ENCODE results near the gene PRRC2B.

Gene PRRC2B

DNA sequence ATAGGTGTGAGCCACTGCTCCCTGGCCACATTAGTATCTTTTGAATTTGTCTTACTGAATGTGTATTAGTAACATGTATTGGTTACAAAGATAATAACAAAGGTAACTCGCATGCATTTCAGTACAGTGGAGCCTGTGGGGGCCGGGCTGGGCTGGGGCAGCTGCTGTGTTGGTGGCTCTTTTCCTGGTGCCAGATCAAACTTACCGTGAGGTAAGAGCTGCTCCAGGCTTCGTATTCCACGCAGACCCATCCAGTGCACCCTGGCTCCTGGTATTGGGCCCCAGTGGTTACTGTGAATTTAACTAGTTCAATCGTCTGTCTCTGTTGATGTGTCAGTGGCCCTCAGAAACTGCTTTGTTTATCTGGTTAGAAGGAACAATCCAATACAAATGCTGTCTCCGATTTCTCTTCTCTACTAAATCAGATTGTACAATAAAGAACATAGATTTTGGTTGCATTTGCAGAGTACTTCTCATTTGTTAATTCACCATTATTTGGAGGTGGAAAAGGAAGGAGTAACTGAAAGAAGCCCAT lies 15.6 kb downstream of the PRRC2B start:
- DNase-seq (ENCODE audit: low spot score): no peak

DNA sequence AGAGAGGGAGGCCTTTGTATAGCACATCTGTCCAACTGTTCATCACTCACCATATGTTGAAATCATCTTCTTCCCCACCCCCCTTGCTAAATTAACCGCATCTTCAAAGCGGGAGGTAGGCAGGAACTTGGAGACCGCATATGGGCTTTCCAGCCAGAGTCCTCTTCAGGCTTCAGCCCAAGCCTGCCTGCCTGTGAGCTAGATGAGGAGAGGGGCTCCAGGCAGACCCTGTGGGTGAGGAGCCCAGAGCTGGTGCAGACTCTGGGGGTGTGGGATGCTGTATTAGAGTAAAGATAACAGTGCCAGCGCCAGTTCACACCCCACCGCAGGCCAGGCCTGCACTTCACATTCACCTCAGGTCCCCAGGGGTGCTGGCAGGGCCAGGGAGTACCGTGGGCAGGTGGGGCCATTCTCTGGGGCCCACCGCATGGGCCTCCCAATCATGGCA lies 16.2 kb downstream of the PRRC2B start:
- DNase-seq (ENCODE audit: low spot score): no peak

DNA sequence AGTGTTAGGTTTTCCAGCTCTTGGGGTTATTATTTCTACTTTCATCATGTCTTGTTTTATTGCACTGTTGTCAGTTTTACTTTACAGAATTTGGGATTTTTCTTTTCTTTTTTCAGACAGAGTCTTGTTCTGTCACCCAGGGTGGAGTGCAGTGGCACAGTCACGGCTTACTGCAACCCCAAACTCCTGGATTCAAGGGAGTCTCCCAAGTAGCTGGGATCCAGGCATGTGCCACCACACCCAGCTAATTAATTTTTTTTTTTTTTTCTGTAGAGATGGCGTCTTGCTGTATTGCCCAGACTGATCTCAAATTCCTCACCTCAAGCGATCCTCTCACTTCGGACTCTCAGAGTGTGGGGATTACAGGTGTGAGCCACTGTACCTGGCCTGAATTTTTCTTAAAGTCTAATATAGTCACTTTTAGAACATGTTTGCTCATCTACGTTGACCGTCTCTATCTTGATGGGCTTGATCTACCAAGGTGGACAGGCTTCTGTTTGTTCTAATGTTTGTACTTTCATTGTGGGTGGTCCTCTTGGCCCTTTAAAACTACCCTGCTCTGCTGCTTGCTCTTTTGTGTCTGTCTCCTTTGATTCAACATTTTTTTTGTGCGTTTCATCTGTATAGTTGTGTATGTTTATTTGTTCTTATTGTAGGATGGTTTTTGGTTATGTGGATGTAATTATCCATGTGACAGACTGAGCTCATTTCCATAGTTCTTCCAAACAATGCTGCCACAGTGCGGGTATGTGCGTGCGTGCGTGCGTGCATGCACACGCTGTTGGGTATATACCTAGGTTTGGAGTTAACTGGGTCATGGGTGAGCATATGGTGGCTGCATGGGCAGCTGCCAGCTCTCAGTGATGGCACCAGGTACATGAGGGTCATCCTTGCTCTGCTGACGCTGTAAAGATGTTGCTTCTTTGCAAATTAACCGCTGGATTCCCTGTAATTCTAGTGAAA lies 18.1 kb downstream of the PRRC2B start:
- DNase-seq (ENCODE audit: low spot score): no peak

DNA sequence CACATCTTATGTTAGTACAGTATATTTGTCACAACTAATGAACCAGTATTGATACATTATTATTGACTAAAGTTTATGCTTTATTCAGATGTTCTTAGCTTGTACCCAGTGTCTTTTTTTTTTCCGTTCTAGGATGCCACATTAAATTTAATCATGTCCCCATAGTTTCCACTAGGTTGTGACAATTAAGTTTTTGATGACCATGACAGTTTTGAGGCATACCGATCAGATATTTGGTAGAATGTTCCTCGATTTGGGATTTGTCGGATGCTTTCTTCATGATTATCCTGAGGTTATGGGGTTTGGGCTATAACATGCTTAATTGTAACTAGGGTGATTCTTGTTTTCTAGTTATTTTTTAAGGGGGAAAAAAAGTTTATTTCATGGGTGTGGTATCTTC lies 22.6 kb downstream of the PRRC2B start:
- no peak for DNase-seq (ENCODE audit: low spot score)

DNA sequence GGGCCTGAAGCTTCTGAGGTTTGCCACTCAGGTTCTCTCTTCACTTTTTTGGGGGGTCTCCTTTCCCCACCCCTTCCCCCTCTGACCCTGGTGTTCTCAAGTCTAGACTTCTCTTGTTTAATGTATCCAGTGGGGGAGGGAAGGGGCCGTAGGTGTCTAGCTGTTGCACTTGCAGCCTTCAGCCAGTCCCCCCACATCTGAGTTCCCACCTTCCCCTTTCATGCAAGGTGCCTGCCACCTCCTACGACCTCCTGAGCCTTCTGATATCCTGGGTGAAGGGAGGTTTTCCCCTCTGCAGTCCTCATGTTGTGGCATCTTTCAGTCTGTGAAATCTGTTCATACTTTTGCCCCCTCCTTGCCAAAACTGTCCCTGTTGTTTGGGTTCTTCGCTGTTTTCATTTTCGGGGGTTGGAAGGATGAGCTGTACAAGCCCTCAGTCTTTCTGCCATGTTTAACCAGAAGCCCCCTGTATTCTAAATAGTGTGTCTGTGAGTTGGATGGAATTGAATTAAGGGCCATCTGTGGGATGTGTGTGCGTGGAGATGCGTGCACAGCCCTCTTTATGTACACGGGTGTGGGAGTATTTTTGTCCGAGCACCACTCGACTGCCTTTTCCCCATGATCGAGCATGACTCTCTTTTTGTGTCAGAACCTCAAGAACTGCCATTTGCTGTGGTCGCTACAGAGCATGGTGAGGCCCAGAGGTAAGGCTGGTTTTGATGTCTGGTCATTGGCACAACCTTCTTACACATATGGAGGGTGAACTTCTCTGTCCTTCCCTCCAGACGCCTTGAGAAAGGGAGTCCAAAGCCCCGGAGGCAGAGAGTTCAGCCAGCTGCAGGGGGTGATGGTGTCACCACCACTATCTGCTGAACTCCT lies 23.6 kb downstream of the PRRC2B start:
- DNase-seq (ENCODE audit: low spot score): no peak

DNA sequence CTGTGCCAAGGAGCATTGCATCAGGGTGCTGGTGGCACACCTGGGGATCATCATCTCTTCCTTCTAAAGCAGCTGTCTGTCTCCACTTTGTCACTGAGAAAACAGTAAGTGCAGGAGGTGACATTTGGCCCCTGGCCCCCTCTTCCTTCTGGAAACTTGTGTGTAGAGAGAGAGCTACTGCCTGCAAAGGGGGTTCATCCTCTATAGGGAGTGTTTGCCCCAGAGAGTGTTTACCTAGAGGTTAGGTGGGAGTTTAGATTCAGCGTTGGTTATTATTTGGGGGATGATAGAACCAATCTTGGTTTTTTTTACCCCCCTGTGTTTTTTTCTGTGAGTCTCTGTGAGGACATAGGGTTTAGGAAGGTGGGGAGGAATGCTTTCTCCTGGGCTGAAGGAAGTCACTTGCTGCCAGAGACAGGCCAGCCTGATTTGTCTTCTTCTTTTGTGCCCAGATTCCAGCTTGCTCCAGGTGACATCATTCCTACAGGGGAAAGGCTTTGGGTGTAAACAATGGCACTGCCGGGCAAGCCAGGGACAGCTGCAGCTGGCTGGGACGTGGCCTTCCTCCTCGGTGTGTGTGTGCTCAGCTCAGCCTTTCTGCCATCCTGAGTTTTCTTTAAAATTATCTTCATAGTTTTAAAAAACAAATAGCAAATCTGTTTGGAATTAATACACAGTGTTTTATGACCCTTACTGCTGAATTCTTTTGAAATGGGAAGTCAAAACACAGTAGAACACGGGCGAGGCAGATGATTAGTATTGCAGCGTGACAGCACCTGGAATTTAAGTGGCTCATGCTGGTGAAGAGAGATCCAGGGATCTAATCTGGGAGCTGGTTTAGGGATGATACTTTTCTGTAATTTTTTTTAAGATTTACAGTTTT lies 24.5 kb downstream of the PRRC2B start:
- DNase-seq (ENCODE audit: low spot score): peak; percentile 18

DNA sequence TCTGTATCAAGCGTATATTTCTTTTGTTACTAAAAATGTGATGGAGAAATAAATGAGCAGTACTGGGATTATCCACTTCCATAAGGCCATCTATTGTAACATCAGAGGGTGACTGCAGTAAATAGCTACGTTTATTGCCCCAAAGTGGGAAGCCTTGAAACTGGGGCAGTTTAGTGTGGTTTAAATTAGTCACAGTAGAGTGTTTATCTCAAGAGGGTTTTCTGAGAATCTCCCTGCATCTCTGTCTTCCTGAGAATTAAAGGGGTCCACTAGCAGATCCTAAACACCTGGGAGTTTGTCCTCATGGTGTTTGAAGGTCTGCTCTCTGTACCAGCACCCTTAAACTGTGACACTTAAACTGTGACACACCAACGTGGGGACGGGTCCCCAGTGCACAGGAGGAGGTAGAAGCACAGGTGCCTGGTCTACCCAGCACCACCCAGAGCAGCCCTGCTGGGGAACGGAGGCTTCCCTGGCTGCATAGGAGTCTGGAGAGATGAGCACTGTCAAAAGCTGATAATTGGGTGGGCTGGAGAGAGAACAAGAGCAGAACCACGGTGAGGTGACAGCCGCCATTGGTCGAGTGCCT lies 25.2 kb downstream of the PRRC2B start:
- DNase-seq (ENCODE audit: low spot score): no peak

DNA sequence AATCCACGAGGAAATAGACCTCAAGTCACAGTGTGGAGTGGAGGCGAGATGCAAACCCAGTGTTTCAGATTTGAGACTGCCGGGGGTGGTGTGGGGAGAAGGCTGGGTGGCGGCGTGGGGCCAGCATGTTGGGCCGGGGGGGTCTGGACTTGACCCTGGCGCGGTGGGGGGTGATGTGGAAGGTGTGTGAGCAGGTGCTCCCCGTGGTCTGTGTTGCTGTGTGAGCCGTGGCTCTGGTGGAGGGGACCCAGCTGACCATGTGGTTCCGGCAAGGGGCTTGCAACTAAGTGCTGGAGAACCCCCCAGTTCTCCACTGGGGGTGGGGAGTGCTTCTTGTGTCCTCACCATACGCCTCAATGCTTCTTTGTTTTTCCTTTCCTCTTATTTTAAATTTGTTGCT lies 25.8 kb downstream of the PRRC2B start:
- DNase-seq (ENCODE audit: low spot score): no peak

DNA sequence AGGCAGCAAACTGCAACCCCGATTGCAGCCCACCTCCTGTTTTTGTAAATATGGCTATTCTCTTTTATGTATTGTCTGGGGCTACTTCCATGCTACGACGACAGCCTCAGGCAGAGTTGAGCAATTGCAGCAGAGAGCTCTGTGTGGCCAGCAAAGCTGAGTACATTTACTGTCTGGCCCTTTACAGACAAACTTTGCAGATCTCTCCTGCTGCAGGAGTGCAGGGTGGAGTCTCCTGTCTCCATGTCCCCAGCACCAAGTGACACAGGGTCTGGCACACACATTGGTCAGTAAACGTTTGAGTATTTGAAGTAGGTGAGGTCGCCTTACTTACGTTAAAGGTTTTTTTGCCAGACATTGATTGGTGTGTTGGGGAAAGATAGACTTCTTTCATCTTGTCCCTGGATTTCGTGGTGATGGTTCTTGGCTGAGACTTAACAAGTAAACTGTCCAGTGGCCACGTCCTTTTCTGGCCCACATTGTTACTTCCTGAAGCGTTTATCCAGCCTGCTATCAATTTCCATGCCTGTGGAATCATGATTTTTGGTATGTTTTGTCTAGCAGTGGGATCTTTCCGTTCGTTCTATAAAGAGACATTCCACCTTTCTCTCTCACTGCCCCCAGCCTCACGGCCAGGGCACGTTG lies 27.2 kb downstream of the PRRC2B start:
- DNase-seq (ENCODE audit: low spot score): no peak

DNA sequence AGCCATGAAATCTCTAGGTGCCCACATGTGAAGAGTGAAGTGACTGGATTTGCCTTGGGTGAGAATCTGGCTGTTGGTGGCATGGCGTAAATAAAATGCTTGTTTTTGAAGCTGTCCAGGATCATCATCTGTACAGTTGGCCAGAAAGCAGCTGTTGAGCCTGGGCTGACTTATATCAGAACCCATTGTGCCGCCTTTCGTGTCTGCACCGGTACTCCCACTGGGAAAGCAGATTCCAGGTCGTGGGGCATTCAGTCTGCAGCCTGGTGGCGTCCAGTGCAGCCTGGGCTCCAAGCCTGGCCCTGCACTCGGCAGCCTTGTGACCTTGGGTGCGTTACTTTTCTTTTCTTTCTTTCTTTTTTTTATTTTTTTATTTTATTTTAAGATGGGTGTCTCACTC lies 27.8 kb downstream of the PRRC2B start:
- no peak for DNase-seq (ENCODE audit: low spot score)

DNA sequence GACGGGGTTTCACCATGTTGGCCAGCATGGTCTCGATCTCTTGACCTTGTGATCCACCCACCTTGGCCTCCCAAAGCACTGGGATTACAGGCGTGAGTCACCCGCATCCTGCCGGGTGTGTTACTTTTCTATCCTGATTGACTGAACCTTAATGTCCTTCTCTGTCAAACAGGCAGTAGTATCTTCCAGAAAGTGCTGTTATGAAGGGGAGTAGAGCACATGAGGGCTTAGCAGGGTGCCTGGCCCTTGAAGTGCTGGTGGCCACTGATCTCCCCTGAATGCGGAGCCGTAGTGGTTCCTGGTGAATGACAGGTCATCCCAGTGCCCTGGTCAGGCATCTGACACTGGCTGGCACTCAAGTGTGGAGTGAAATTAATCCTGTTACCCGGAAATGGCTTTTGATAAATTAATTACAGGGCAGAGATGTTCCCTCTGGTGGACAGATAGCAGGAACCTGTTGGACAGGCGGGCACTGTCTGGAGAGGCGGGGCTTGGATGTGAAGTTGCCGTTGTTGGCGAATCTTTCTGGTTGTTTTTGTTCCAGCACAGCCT lies 28.4 kb downstream of the PRRC2B start:
- no peak for DNase-seq (ENCODE audit: low spot score)

DNA sequence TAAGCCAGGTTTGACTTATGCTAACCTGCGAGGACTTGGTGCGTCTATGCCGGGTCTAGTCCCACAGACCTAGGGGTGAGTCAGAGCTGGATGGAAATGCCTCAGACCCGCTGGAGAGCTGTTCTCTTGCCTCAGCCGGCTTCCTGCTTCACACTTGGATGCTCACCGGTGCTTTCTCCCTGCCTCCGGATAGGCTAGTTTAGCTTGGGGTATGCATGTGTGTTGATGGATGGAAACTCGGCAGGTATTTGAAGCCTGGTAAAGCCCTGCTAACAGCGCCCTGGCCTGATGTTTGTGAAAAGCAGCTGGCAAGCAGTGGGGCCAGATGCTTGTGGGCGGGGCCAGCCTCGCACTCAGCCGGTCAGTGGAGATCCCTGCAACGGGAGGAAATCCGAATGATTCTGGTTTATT lies 29.3 kb downstream of the PRRC2B start:
- no peak for DNase-seq (ENCODE audit: low spot score)

DNA sequence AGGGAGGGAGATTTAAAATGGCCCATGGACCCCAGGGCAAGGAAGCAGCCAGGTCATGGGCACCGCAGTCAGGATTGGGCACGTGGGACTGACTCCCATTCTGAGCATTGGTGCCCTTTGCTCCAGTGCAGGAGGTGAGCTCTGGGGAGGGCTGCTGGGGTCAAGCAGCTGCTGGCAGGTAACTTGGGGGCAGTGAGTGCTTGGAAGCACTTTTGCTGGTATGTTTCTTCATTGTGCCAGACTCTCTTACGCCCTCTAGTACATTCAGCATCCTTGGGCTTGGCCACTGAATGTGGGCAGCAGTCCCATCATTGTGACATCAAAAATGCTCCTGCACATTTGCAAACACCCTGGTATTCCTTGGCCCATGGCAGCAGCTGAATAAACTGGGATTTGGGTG lies 32.7 kb downstream of the PRRC2B start:
- no peak for DNase-seq (ENCODE audit: low spot score)

DNA sequence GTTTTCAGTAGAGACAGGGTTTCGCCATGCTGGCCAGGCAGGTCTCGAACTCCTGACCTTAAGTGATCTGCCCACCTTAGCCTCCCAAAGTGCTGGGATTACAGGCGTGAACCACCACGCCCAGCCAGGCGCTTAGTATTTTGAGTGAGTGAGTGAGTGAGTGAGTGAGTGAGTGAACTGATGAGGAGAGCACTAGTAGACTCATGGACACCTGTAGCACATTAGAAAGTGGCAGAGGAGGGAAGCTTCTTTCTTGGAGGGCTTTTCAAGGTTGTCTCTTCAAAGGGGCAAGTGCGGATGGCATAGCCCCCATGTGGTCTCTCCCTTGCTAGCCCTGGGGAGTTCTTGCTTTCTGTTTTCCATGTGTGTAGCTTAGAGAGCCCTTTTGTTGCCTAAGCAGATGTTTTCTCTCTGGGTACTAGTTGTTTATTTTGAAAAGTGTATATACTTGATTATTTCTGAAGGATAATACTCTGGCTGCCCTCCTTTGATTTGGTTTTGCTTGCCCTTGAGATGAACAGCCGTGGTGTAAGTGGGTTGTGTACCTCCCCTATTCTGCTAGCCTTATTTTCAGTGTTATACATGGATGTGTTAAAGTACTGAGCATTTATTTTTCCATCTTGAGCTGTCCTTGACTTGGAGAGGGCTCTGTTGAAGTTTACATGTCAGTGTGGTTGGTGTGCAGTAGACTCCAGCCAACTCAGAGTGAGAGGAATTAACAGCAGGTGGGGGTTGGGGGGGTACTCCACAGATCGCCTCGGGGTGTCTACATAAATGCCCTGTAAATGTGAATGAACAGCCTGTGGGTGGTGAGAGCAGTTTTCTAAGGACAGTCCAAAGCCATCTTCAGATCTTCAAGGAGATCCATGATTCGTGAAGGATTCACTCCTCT lies 35.5 kb downstream of the PRRC2B start:
- DNase-seq (ENCODE audit: low spot score): no peak

DNA sequence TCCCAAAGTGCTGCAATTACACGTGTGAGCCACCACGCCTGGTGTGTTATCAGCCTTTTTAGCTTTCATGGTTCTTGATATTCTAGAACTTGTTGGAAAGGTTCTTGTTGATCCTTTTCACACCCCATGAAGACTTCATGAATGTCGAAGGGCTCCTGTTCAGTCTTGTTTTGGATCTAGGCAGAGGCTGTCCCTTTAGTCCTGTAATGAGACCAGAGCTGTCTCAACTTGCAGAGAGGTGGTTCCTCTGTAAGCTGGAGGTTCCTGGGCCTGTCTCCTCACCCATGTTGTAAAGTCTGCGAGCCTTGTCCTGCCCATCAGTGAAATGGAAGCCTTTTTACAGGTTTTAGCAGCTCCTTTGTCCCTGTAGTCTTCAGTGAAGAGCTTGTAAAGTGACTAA lies 38.2 kb downstream of the PRRC2B start:
- no peak for DNase-seq (ENCODE audit: low spot score)

DNA sequence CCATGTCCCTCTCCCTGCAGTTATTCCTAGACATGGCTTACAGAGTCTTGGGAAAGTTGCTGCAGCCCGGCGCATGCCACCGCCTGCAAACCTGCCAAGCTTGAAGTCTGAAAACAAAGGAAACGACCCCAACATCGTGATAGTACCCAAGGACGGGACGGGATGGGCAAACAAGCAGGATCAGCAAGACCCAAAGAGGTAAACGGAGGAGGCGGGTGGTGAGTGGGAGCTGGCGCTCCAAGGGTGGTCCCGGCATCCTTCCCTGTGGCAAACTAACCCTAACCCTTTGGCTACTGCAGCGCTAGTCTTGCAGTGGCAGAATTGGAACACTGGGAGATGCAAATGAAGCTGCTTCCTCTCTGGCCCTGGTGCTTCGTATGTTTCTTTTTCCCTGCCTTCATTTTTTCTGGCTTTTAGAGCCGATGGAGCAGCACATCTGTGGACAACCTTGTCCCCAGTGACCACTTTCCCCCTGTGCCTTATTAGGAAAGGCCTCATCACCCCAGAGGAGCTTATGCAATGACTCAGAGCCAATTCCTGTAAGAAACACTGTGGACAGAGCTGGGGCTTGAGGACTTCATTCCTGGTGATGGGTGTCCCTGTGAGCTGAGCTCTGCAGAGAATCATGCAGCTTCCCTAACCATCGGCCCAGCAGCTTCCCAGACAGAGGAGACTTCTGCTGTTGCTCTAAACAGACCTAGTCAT lies 38.9 kb downstream of the PRRC2B start:
- DNase-seq (ENCODE audit: low spot score): no peak

DNA sequence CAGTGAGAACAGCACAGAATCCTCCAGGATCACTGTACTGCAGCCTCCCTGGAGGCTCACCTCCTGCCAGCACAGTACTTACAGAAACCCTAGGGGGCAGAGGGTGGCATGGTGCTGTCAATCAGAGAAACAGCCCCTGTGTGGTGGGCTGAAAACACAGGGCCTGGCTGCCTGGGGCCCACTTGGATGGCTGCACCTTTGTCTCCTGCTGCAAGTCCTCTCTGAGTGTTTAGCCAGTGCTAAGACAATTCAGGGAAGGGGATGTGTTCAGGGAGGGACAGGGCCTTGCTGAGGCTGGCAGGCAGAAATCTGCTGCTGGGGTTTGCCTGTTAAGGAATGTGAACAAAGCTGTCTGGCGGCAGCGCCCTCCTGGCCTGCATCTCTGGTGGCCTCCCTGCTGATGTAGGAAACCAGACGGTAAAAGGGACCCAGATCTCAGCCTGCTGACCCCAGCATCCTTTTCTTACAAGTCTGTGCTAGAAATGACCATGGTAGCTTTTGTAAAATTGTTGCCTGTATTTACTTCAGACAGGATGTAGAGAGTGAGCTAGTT lies 39.5 kb downstream of the PRRC2B start:
- DNase-seq (ENCODE audit: low spot score): no peak

DNA sequence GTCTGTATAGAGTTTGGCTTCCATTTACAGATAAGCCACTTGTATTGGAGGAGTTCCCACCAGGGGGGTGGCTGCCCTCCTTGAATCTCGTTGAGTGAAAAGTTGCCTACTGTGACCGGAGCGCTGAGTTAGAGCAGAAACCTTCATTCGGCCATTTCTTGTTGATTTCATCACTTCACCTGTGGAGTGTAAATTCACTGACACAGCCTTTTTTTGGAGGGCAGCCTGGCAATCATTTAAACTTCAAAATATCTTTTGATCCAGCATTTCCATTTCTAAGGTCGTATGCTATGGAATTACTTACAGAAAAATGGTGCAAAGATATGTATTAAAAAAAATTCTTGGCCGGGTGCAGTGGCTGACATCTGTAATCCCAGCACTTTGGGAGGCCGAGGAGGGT lies 40.8 kb downstream of the PRRC2B start:
- DNase-seq (ENCODE audit: low spot score): no peak
